CMK (cell line): ENCODE results near the gene ETV3L.
"Not testable (repeated sequence)": the region's sequence is repeated elsewhere in the genome, so short reads cannot be mapped to it uniquely, and the experiment has no call there.

Source experiments
- DNase-seq: peaks from one replicate; pipeline ENCODE4 v3.0.0-alpha.2; 2010; ENCODE audit warnings: low read depth

Gene ETV3L

DNA sequence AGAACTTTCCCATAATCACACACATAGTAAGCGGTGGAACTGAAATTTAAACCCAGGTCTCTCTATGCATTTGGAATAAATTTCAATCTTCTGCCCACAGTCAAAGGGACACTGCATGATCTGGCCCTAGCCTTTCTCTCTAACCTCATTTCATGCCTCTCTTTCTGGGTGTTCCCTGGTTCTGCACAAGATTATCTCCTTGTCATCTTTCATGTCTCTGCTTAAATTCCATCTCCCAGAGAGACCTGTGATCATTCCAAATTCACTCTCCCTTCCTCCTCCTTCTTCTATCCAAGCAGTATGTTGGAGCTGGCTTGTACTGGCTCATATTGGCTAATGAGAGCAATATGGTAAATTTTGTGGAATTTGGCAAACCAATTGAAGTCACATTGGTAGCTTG lies 22.2 kb downstream of the ETV3L start:
- DNase-seq: no peak

DNA sequence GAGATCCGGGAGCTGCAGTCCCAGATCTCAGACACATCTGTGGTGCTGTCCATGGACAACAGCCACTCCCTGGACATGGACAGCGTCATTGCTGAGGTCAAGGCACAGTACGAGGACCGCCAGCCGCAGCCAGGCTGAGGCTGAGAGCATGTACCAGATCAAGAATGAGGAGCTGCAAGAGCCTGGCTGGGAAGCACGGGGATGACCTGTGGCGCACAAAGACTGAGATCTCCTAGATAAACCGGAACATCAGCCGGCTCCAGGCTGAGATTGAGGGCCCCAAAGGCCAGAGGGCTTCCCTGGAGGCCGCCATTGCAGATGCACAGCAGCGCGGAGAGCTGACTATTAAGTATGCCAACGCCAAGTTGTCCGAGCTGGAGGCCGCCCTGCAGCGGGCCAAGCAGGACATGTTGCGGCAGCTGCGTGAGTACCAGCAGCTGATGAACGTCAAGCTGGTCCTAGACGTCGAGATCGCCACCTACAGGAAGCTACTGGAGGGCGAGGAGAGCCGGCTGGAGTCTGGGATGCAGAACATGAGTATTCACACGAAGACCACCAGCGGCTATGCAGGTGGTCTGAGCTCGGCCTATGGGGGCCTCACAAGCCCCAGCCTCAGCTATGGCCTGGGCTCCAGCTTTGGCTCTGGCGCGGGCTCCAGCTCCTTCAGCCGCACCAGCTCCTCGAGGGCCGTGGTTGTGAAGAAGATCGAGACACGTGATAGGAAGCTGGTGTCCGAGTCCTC lies 25.5 kb downstream of the ETV3L start:
- DNase-seq: no peak

DNA sequence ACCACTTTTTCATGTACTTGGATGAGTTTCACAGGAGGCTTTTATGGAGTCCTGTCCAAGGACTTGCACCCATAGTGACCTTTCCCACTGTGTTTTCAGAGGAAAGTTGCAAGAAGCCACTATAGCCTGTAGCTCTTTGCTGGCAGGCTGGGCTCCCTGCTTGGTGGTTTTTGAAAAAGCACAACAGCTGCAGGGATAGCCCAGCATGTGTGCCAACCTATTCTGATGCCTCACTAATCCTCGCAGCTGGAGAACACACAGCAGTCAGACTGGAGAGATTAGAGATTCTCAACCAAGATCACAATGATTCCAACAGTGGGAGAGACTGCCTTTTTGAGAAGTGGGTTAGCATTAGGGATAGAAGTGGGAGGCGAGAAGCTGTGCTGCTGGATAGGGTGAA lies 30.0 kb downstream of the ETV3L start:
- no peak for DNase-seq

DNA sequence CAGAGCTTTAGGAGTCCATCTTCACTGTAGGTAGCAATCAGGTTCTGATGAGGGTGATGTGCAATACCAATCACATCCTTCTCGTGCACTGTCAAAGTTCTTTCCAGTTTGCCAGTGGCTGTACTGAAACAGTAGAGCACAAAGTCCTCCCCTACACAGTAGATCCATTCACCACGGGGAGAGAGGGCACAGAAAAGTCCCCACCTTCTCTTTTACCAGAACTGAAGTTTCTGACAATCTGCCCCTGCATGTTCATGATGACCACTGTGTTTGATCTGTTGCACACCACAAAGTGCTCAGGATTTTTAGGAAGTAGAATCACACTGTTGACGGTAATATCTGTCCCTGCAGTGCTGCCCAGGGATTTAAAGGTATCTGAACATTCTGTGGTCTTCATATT lies 40.4 kb downstream of the ETV3L start:
- DNase-seq: not testable (repeated sequence)

DNA sequence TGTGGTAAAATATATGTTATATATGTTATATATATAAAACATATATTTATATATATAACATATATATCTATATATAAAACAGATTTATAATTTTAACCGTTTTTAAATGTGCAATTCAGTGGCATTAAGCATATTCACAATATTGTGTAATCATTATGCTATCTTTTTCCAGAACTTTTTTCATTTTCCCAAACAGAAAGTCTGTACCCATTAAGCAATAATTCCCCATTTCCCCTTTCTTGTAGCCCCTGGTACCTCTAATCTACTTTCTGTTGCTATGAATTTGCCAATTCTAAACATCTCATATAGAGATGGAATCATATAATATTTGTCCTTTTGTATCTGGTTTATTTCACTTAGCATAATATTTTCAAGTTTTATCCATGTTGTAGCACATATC lies 43.3 kb downstream of the ETV3L start:
- no peak for DNase-seq

DNA sequence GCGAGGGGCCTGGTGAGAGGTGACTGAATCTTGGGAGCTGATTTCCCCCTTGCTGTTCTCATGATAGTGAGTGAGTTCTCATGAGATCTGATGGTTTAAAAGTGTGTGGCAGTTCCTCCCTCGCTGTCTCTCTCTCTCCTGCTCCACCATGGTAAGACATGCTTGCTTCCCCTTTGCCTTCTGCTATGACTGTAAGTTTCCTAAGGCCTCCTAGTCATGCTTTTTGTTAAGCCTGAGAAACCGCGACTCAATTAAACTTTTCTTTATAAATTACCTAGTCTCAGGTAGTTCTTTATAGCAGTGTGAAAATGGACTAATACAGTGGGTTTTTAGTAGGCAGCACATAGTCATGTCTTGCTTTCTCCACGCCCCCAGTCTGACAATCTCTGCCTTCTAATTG lies 43.9 kb downstream of the ETV3L start:
- not testable (repeated sequence) for DNase-seq

DNA sequence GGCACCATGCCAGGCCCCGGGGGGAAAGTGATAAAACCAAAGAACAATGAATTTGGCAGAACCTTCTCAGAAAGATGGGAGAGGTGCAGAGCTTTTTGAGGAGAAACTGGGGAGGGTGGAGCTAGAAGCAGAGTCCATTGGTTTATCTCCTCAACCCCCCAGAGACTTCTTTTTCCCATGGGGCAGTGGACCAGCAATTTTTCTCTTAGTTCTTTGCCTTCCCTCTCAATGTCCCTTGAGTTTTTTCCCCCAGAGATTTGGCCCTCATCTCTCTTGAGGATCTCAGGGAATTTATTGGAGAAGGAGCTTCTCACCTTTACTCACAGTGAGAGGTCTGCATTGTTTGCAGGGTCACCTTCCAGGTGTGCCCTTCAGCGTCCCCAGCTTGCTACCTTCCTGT lies 48.8 kb downstream of the ETV3L start:
- no peak for DNase-seq

DNA sequence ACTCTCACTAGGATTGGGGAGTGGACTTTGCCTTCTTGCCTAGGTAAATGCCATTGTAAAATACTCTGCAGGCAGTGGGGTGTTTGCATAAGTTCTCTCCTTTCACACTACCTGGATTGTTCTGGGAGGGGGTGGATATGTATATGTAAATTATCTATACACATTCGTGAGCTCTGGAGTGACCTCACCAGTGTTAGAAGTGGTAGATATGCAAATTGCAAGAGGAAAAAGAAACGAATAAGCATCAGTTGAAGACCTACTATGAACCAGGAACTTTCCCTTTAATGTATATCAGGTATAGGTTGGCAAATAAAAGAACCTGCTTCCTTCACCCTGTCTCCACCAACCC lies 52.6 kb downstream of the ETV3L start:
- no peak for DNase-seq

DNA sequence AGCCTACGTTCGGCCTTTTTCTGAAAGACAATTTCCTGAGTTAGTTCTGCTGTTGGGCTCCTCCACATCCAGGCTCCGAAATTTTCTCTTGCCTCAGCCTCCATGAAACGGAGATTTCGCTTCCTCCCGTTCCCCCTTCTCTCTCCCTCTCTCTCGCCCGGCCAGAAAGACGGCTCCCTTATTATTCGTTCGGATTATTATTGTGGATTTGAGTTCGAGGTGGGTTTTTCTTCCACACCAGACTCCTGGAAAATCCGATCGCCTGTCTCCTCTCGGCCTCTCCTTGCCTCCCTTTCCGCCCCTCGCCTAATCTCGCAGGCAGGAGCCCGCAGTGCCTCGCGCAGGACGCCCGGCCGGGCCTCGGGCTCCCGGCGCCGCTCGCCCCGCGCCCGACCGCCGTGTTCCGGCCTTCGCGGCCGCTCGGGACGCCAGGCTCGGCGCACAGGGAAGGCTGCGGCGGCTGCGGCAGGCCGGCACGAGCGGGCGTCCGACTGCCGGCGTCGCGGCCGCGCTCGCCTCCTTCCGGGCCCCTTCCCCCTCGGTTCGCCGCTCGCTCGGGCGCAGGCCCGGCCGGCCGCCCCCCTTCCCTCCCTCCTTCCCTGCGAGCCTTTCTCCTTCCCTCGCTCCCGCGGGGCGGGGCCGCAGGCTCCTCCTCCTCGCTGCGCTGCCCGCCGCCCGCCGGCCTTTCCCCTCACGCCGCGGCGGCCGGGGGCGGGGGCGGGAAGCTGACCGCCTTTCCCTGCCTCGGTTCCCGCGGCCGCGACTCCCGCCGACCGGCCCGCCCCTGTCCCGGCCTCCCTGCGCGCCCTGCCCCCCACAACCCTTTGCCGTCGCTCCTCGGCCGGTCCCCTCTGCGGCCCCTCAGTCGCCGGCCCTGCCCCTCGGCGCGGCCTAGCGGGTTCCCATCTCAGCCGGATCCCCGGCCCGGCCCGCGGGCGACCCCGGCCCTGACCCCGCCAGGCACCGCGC lies 54.1 kb downstream of the ETV3L start, which contains the start of gene ARHGEF11:
Gene ARHGEF11 (minus strand): TSS at position 493 of the 969 bp plus-strand sequence. CDS start 1,412 bp downstream, outside the sequence.
- DNase-seq: peak; percentile 64

DNA sequence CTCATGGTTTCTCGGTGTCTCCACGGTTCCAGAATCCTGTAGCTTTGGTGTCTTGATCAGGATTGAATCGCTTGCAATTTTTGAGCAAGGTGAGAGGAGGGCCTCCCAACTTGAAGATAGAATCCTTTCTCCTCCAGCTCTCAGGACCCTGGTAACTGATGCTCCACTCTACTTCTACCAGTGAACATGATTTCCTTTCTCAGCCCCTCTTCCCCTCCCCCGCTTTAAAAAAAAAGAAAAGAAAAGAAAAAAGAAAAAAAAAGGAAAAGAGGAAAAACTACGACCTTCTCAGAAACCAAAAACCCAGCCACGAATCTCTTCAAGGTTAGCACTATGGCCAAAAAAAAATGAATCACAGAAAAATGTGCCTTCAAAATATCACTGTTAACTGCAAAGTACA lies 55.3 kb downstream of the ETV3L start:
- DNase-seq: no peak

DNA sequence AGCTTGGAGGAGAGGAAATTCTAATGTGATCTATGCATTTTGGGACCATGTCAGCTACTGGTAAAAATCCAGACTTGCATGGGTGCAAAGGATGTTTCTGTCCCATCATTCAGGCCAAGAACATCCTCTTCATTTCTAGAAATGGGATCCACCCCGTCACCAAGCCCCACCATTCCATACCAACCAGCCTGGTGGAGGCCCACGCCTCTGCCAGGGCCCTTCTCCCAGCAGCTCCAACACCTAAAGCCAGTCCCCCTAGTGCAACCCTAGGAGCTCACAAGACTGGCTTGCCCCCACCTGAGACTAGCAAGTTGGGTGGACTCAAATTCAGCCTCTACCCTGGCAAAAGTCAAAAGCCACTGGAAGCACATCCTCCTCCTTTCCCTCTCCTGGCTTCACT lies 55.9 kb downstream of the ETV3L start:
- DNase-seq: no peak

DNA sequence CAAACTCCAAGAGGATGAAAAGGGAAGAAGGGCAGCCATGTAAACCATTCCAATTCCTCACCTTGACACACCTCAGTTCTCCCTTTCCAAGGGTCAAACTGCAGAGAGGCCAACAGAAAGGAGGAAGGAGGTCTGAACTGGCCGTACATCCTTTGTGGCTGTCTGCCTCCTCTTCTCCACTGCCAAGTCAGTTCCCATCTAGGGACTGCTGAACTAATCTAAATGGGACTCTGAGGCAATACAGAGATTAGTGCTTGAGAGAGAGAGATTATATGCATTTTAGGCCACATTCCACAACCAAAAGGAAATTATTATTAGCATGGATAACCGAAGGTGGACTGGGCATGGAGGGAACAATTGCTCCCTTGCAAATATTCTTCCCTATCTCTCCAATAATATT lies 56.8 kb downstream of the ETV3L start:
- DNase-seq: no peak
